ENCODE data around the gene NIPAL1.

The NIPAL1 gene

DNA sequence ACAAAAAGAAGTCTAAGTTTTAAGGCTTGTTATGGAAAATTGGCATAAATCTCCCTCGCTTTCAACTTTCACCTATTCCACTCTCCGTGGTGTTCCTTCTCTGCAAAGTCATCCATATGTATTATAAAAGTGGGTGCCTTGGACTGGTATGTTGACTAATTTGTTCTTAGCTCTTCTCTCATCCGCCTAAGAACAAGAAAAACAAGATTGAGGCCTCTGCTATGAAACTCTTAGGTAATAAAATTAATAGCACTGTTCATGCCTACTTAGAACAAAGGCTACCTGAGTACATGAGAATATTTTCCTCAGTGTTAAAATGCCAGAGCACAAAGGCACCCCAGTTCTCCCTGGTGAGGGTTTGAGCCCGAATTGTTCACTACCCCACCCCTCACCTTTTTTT is 1.4 kb upstream of the NIPAL1 start:
- H3K4me2 ChIP-seq (ENCODE audit: low read depth, low read length), result no peak overlapping the region
- TF ChIP-seq, protein P1, sequence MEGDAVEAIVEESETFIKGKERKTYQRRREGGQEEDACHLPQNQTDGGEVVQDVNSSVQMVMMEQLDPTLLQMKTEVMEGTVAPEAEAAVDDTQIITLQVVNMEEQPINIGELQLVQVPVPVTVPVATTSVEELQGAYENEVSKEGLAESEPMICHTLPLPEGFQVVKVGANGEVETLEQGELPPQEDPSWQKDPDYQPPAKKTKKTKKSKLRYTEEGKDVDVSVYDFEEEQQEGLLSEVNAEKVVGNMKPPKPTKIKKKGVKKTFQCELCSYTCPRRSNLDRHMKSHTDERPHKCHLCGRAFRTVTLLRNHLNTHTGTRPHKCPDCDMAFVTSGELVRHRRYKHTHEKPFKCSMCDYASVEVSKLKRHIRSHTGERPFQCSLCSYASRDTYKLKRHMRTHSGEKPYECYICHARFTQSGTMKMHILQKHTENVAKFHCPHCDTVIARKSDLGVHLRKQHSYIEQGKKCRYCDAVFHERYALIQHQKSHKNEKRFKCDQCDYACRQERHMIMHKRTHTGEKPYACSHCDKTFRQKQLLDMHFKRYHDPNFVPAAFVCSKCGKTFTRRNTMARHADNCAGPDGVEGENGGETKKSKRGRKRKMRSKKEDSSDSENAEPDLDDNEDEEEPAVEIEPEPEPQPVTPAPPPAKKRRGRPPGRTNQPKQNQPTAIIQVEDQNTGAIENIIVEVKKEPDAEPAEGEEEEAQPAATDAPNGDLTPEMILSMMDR (IDR thresholded peaks at IDR 0.05; ENCODE audit: low read length), result no peak
- no peak for TF ChIP-seq EZH2phosphoT487 (IDR thresholded peaks at IDR 0.05; ENCODE audit: low read length)
- TF ChIP-seq EZH2 (optimal IDR thresholded peaks at IDR 0.05; ENCODE audit: low read depth, low read length), result no peak
- H3K9me3 ChIP-seq (replicated peaks; ENCODE audit: insufficient read depth, low read length), result no peaks in the 10 kb centered on the region
- H4K20me1 ChIP-seq (ENCODE audit: insufficient read depth, low read length), result no peaks in the 10 kb centered on the region
- H2AFZ ChIP-seq (ENCODE audit: low read length), result no peak overlapping the region
- 0 out of 2 replicates have a peak, but pooled peaks cover 5% of the 10 kb centered on the region for H3K4me1 ChIP-seq (ENCODE audit: low read length)
- H3K27me3 ChIP-seq (replicated peaks; ENCODE audit: insufficient read depth, low read length), result peaks cover 16% of the 10 kb centered on the region
- no peaks in the 10 kb centered on the region for H3F3A ChIP-seq (ENCODE audit: insufficient read depth, low read length)
- no peaks in the 10 kb centered on the region for H3K9me2 ChIP-seq (replicated peaks; ENCODE audit: insufficient read depth, low read length)
- H3K36me3 ChIP-seq (replicated peaks; ENCODE audit: insufficient read depth, low read length), result no peaks in the 10 kb centered on the region
- no peak overlapping the region for H3K4me3 ChIP-seq (ENCODE audit: low read length)
- H3K9ac ChIP-seq (ENCODE audit: low read length), result no peak overlapping the region
- no peak for DNase-seq
- H3K79me2 ChIP-seq (ENCODE audit: low read length), result no peaks in the 10 kb centered on the region
- no peak overlapping the region for H3K27ac ChIP-seq (ENCODE audit: low read length)

DNA sequence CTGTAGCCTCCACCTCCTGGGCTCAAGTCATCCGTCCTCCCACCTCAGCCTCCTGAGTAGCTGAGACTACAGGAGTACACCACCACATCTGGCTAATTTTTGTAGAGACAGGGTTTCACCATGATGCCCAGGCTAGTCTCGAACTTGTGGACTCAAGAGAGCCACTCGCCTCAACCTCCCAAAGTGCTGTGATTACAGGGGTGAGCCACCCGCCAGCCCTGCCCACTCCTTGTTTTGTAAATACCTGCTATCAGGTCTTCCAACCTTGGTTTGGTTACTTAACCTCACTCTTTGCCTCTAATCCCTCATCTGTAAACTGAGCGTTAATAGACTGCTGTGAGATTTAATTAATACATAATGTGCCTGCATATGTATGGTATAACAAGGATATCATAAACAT is 894 bp upstream of the NIPAL1 start:
- TF ChIP-seq EZH2 (optimal IDR thresholded peaks at IDR 0.05; ENCODE audit: low read depth, low read length) (no peak), EZH2phosphoT487 (IDR thresholded peaks at IDR 0.05; ENCODE audit: low read length) (no peak)
- TF ChIP-seq, protein P1 (IDR thresholded peaks at IDR 0.05; ENCODE audit: low read length), result no peak
- Histone ChIP-seq H3K4me2 (ENCODE audit: low read depth, low read length) (peak overlapping the region; percentile 82), H2AFZ (ENCODE audit: low read length) (peak overlapping the region; percentile 52; the same call in 1 of the 2 replicates), H3K4me1 (ENCODE audit: low read length) (0 out of 2 replicates have a peak, but pooled peaks cover 5% of the 10 kb centered on the region), H3K9me2 (replicated peaks; ENCODE audit: insufficient read depth, low read length) (no peaks in the 10 kb centered on the region), H3K9me3 (replicated peaks; ENCODE audit: insufficient read depth, low read length) (no peaks in the 10 kb centered on the region), H3K9ac (ENCODE audit: low read length) (no peak overlapping the region), H4K20me1 (ENCODE audit: insufficient read depth, low read length) (no peaks in the 10 kb centered on the region), H3K79me2 (ENCODE audit: low read length) (no peaks in the 10 kb centered on the region), H3K4me3 (ENCODE audit: low read length) (peak overlapping the region; percentile 61; the same call in 1 of the 2 replicates), H3K27ac (ENCODE audit: low read length) (no peak overlapping the region), H3K36me3 (replicated peaks; ENCODE audit: insufficient read depth, low read length) (no peaks in the 10 kb centered on the region), H3F3A (ENCODE audit: insufficient read depth, low read length) (no peaks in the 10 kb centered on the region), H3K27me3 (replicated peaks; ENCODE audit: insufficient read depth, low read length) (peaks cover 16% of the 10 kb centered on the region)
- DNase-seq, result no peak

DNA sequence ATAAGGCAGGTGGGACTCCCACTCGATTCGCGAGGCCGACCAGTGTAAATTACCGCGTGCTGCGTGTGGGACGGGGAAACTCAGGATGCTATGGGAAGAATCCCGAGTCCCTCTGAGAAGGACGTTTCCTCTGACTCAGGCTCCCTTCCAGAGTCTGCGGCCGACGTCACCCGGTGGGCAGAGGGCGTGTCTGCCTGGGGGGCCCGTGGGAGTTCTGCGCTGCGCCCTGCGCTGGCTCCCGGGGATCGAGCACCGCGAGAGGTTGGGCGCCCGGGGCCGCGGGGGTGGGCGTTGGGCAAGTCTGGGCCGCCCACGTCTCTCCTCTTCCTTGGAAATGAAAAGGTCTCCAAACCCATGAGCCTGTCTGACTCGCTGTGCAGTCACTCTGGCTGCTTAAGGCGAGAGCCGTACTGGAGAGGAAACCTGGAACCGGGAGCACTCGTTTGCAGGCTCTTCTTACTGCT is 568 bp downstream of the NIPAL1 start:
- DNase-seq, result no peak
- no peaks in the 10 kb centered on the region for H3K9me3 ChIP-seq (replicated peaks; ENCODE audit: insufficient read depth, low read length)
- peaks cover 16% of the 10 kb centered on the region for H3K27me3 ChIP-seq (replicated peaks; ENCODE audit: insufficient read depth, low read length)
- H3F3A ChIP-seq (ENCODE audit: insufficient read depth, low read length), result no peaks in the 10 kb centered on the region
- H3K79me2 ChIP-seq (ENCODE audit: low read length), result no peaks in the 10 kb centered on the region
- 0 out of 2 replicates have a peak, but pooled peaks cover 5% of the 10 kb centered on the region for H3K4me1 ChIP-seq (ENCODE audit: low read length)
- peak overlapping the region; percentile 52 for H2AFZ ChIP-seq (ENCODE audit: low read length)
- H3K9me2 ChIP-seq (replicated peaks; ENCODE audit: insufficient read depth, low read length), result no peaks in the 10 kb centered on the region
- TF ChIP-seq, protein P1 (IDR thresholded peaks at IDR 0.05; ENCODE audit: low read length), result no peak
- H3K4me2 ChIP-seq (ENCODE audit: low read depth, low read length), result peak overlapping the region; percentile 82
- no peak overlapping the region for H3K9ac ChIP-seq (ENCODE audit: low read length)
- no peaks in the 10 kb centered on the region for H3K36me3 ChIP-seq (replicated peaks; ENCODE audit: insufficient read depth, low read length)
- H3K4me3 ChIP-seq (ENCODE audit: low read length), result peak overlapping the region; percentile 61
- no peaks in the 10 kb centered on the region for H4K20me1 ChIP-seq (ENCODE audit: insufficient read depth, low read length)
- H3K27ac ChIP-seq (ENCODE audit: low read length), result no peak overlapping the region

Data from MM.1S (cell line).